Neural progenitor cell (in vitro differentiated cells): ENCODE data around the gene TDRD6. TPM values are rescaled to one million over a fixed set of nuclear protein-coding genes. Genes with fewer than 3 reads are reported as not detected.

Experiments
- DNase-seq: peaks from one replicate; pipeline ENCODE4 v3.0.0-alpha.2; 2016; ENCODE audit warnings: low spot score
- H2AFZ ChIP-seq: fragments of 200-600 bp; sonication (generic); replicated peaks from 2 replicates; pipeline ENCODE4 v1.6.1; 2016; ENCODE audit warnings: antibody characterized with exemption
- H3F3A ChIP-seq: fragments of 200-600 bp; sonication (generic); 2 replicates; pipeline ENCODE4 v1.6.1; 2016; ENCODE audit warnings: antibody characterized with exemption, low read depth
- H3K27ac ChIP-seq: fragments of 200-600 bp; sonication (generic); 2 replicates; pipeline ENCODE4 v1.5.1; 2016; ENCODE audit warnings: mild to moderate bottlenecking
- H3K27me3 ChIP-seq: fragments of 200-600 bp; sonication (generic); 2 replicates; pipeline ENCODE4 v1.6.1; 2016; ENCODE audit warnings: mild to moderate bottlenecking, moderate library complexity
- H3K36me3 ChIP-seq: fragments of 200-600 bp; sonication (generic); 2 replicates; pipeline ENCODE4 v1.5.1; 2016
- H3K4me1 ChIP-seq: fragments of 200-600 bp; sonication (generic); 2 replicates; pipeline ENCODE4 v1.6.1; 2016; ENCODE audit warnings: mixed run types
- H3K4me2 ChIP-seq: fragments of 200-600 bp; sonication (generic); 2 replicates; pipeline ENCODE4 v1.6.1; 2016
- H3K4me3 ChIP-seq: fragments of 200-600 bp; sonication (generic); 2 replicates; pipeline ENCODE4 v1.5.1; 2016
- H3K79me2 ChIP-seq: fragments of 200-600 bp; sonication (generic); 2 replicates; pipeline ENCODE4 v1.6.1; 2016; ENCODE audit warnings: low read depth
- H3K9ac ChIP-seq: fragments of 200-600 bp; sonication (generic); 2 replicates; pipeline ENCODE4 v1.6.1; 2016
- H3K9me3 ChIP-seq: fragments of 200-600 bp; sonication (generic); 2 replicates; pipeline ENCODE4 v1.5.1; 2016; ENCODE audit warnings: low read depth
- H4K20me1 ChIP-seq: fragments of 200-600 bp; sonication (generic); 2 replicates; pipeline ENCODE4 v1.6.1; 2016; ENCODE audit warnings: low read depth
- H3K27ac Mint-ChIP-seq: 3 replicates; pipeline ENCODE4 v1.8.0; 2021; ENCODE audit warnings: mixed read lengths
- H3K27me3 Mint-ChIP-seq: 2 replicates; pipeline ENCODE4 v1.8.0; 2022; ENCODE audit warnings: low read depth, mild to moderate bottlenecking, inconsistent platforms, moderate library complexity, mixed read lengths; ENCODE audit not compliant: insufficient read depth
- H3K36me3 Mint-ChIP-seq: 3 replicates; pipeline ENCODE4 v1.8.0; 2021; ENCODE audit warnings: mixed read lengths
- H3K4me1 Mint-ChIP-seq: 3 replicates; pipeline ENCODE4 v1.8.0; 2021; ENCODE audit warnings: mixed read lengths
- H3K4me3 Mint-ChIP-seq: 3 replicates; pipeline ENCODE4 v1.8.0; 2021; ENCODE audit warnings: mild to moderate bottlenecking, moderate library complexity, mixed read lengths
- H3K9me3 Mint-ChIP-seq: 3 replicates; pipeline ENCODE4 v1.8.0; 2020; ENCODE audit warnings: mixed read lengths
- EZH2 ChIP-seq: fragments of 200-600 bp; sonication (generic); IDR thresholded peaks from 2 replicates; pipeline ENCODE4 v1.6.1; 2017; ENCODE audit warnings: antibody characterized with exemption, mild to moderate bottlenecking, moderate library complexity
- EZH2phosphoT487 ChIP-seq: fragments of 200-600 bp; sonication (generic); IDR thresholded peaks from 2 replicates; pipeline ENCODE4 v1.6.1; 2017; ENCODE audit warnings: antibody characterized with exemption
- total RNA-seq: library from RNA; depleted of rRNA; stranded (reverse); fragments of >200 nt; gene quantifications from 2 replicates; pipeline ENCODE4 v1.2.3, GENCODE V29; 2015; ENCODE audit warnings: low replicate concordance
- TF ChIP-seq, protein P1 (sequence below): fragments of 200-600 bp; sonication (generic); IDR thresholded peaks from 2 replicates; pipeline ENCODE4 v1.5.1; 2017; ENCODE audit warnings: antibody characterized with exemption, mild to moderate bottlenecking

The TDRD6 gene
- total RNA-seq, 1 donor from 2014 or later: 0.09 TPM

DNA sequence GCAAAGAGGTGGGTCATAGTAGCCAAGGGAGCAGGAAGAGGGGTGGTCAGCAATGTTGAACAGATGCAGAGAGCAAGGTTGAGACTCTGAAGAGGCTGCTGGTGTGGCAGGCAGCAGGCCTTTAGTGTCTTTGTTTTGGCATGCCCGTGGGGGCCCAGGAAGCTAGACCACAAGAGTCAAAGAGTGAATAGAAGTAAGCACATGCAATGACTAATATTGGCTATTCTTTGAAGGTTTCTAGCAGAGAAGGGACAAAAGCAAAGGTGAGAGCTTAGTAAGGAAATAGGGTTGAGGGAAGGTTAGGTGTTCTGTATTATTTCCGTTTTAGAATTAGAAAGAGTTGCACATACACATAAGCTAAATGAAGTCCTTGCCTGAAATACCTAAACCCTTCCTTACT is 18.8 kb downstream of the TDRD6 start:
- no peak overlapping the region for H3K4me3 Mint-ChIP-seq
- Histone ChIP-seq H3K27ac (no peak overlapping the region), H4K20me1 (no peaks in the 10 kb centered on the region), H3K4me1 (no peaks in the 10 kb centered on the region), H3K4me3 (no peak overlapping the region), H3K36me3 (no peaks in the 10 kb centered on the region), H3F3A (no peaks in the 10 kb centered on the region), H3K9me3 (no peaks in the 10 kb centered on the region), H2AFZ (no peak overlapping the region), H3K4me2 (no peak overlapping the region), H3K27me3 (no peaks in the 10 kb centered on the region), H3K9ac (no peak overlapping the region), H3K79me2 (no peaks in the 10 kb centered on the region)
- no peak for TF ChIP-seq EZH2phosphoT487
- TF ChIP-seq, protein P1, sequence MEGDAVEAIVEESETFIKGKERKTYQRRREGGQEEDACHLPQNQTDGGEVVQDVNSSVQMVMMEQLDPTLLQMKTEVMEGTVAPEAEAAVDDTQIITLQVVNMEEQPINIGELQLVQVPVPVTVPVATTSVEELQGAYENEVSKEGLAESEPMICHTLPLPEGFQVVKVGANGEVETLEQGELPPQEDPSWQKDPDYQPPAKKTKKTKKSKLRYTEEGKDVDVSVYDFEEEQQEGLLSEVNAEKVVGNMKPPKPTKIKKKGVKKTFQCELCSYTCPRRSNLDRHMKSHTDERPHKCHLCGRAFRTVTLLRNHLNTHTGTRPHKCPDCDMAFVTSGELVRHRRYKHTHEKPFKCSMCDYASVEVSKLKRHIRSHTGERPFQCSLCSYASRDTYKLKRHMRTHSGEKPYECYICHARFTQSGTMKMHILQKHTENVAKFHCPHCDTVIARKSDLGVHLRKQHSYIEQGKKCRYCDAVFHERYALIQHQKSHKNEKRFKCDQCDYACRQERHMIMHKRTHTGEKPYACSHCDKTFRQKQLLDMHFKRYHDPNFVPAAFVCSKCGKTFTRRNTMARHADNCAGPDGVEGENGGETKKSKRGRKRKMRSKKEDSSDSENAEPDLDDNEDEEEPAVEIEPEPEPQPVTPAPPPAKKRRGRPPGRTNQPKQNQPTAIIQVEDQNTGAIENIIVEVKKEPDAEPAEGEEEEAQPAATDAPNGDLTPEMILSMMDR: no peak
- TF ChIP-seq EZH2: no peak
- DNase-seq: no peak
- H3K36me3 Mint-ChIP-seq: no peaks in the 10 kb centered on the region
- peak overlapping the region; percentile 10 for H3K27ac Mint-ChIP-seq
- H3K4me1 Mint-ChIP-seq: no peaks in the 10 kb centered on the region
- no peaks in the 10 kb centered on the region for H3K9me3 Mint-ChIP-seq
- no peaks in the 10 kb centered on the region for H3K27me3 Mint-ChIP-seq

GRCh38 chr6:46711491-46711890 is 23.8 kb downstream of the TDRD6 start:
- Histone ChIP-seq H2AFZ (no peak overlapping the region), H3F3A (no peaks in the 10 kb centered on the region), H4K20me1 (no peaks in the 10 kb centered on the region), H3K36me3 (no peaks in the 10 kb centered on the region), H3K79me2 (no peaks in the 10 kb centered on the region), H3K4me1 (no peaks in the 10 kb centered on the region), H3K27me3 (no peaks in the 10 kb centered on the region), H3K4me2 (no peak overlapping the region), H3K9ac (no peak overlapping the region), H3K4me3 (no peak overlapping the region), H3K9me3 (no peaks in the 10 kb centered on the region), H3K27ac (no peak overlapping the region)
- TF ChIP-seq, protein P1: no peak
- no peak for TF ChIP-seq EZH2
- no peak for TF ChIP-seq EZH2phosphoT487
- Mint-ChIP-seq H3K4me1 (no peaks in the 10 kb centered on the region), H3K4me3 (no peak overlapping the region), H3K9me3 (no peaks in the 10 kb centered on the region), H3K36me3 (no peaks in the 10 kb centered on the region), H3K27ac (no peak overlapping the region), H3K27me3 (no peaks in the 10 kb centered on the region)
- no peak for DNase-seq

- Histone ChIP-seq H3K79me2 (no peaks in the 10 kb centered on the region), H3K4me1 (no peaks in the 10 kb centered on the region), H3K4me2 (no peak overlapping the region), H3K27ac (no peak overlapping the region), H3F3A (no peaks in the 10 kb centered on the region), H2AFZ (no peak overlapping the region), H3K9me3 (no peaks in the 10 kb centered on the region), H3K27me3 (no peaks in the 10 kb centered on the region), H4K20me1 (no peaks in the 10 kb centered on the region), H3K4me3 (no peak overlapping the region), H3K9ac (no peak overlapping the region), H3K36me3 (no peaks in the 10 kb centered on the region)
- Mint-ChIP-seq H3K4me3 (no peak overlapping the region), H3K27ac (no peak overlapping the region), H3K9me3 (no peaks in the 10 kb centered on the region), H3K4me1 (no peaks in the 10 kb centered on the region), H3K27me3 (peaks cover 2% of the 10 kb centered on the region), H3K36me3 (no peaks in the 10 kb centered on the region)
- DNase-seq: no peak
- no peak for TF ChIP-seq EZH2
- TF ChIP-seq, protein P1: no peak
- TF ChIP-seq EZH2phosphoT487: no peak
Measured at GRCh38 chr6:46715141-46715540, 27.5 kb downstream of the TDRD6 start.
